HFF-Myc (cell line): Measurements from ENCODE around the gene HRNR.

Experiments
- DNase-seq: peaks from one replicate; pipeline ENCODE4 v3.0.0-alpha.2; 2011; ENCODE audit warnings: low read depth; ENCODE audit errors: extremely low read depth
- H3K4me3 ChIP-seq: replicated peaks from 2 replicates; pipeline ENCODE4 v1.5.1; 2011; ENCODE audit warnings: low read depth, mild to moderate bottlenecking, control low read depth, low read length
- TF ChIP-seq, protein P1 (sequence below): IDR thresholded peaks from 2 replicates; pipeline ENCODE4 v1.5.1; 2012; ENCODE audit warnings: mild to moderate bottlenecking, low read depth, low read length, control low read depth; ENCODE audit errors: missing control alignments

The HRNR gene

DNA sequence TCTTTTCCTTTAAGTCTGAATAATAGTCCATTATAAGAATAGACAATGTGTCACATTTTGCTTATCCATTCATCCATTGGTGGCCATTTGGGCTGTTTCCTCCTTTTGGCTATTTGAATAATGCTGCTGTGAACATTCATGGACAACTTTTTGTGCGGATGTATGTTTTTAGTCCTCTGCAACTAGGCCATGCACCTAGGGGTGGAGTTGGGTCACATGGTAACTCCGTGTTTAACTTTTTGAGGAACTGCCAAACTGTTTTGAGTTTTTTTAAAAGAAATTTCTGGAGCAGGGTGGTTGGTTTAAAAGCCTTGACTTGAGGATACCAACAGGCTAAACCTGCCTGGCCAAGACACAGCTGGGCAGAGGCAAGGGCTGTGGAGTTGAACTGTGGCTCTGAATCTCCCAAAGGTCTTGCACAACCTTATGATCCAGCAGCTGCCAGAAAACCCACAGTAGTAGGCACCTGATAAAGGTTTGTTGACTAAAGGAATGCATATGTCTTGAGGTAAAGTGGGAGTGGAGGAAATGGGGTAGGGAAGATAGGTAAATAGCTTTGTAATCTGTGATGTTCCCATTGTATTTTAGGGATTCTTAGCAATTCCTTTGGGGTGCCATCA, 59.4 kb downstream of the HRNR start:
- TF ChIP-seq, protein P1, sequence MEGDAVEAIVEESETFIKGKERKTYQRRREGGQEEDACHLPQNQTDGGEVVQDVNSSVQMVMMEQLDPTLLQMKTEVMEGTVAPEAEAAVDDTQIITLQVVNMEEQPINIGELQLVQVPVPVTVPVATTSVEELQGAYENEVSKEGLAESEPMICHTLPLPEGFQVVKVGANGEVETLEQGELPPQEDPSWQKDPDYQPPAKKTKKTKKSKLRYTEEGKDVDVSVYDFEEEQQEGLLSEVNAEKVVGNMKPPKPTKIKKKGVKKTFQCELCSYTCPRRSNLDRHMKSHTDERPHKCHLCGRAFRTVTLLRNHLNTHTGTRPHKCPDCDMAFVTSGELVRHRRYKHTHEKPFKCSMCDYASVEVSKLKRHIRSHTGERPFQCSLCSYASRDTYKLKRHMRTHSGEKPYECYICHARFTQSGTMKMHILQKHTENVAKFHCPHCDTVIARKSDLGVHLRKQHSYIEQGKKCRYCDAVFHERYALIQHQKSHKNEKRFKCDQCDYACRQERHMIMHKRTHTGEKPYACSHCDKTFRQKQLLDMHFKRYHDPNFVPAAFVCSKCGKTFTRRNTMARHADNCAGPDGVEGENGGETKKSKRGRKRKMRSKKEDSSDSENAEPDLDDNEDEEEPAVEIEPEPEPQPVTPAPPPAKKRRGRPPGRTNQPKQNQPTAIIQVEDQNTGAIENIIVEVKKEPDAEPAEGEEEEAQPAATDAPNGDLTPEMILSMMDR: no peak
- no peak for DNase-seq

DNA sequence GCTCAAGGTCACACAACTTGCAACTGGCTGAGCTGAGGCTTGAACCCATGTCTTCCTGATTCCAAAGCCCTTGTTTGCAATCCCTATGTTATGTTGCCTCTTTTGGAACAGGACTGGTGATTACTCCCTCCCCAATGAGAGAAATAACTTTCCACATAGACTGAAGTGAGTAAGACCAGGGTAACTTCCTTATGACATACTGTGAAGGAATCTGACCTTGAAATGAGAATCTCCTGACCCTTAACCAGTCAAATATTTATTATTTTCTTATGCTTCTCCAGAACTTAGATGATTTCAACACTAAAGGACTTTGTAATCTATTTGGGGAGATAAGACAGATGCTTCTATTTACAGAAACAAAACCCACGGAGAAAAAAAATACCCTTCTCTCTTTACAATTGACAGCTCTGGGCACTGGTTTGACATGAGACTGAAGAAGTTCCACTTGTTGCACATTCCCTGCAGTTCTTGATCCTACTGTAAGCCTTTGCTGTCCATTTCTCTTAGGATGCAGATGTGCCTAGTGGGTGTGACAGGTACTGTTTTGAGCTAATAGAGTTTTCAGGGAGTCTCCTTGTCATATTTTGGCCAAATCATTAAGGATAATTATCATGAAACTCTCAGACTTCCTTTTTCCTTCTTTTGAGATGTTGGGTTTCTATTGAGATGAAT, 61.1 kb downstream of the HRNR start:
- no peak for DNase-seq
- TF ChIP-seq, protein P1: no peak
- H3K4me3 ChIP-seq: no peak overlapping the region

More for the DNA sequence above, 59.4 kb downstream of the HRNR start:
- no peak overlapping the region for H3K4me3 ChIP-seq
